Measurements from ENCODE around the gene TMEM87B. TPM values are rescaled to one million over a fixed set of nuclear protein-coding genes. Genes with fewer than 3 reads are reported as not detected.

Gene TMEM87B
- total RNA-seq, 2 donors from 2014 or later = 56.7 to 71.2 TPM

GRCh38 chr2:112085375-112085730 is 30.3 kb downstream of the TMEM87B start:
- intact Hi-C loops (cut with DNase I) = no loop called here
- Histone ChIP-seq H3K27me3 (no peaks in the 10 kb centered on the region), H3K36me3 (peaks cover 18% of the 10 kb centered on the region), H3K4me1 (no peaks in the 10 kb centered on the region), H3K27ac (no peak overlapping the region), H3K9ac (ENCODE audit: low read depth in 2 of 2, low read length in 2 of 2) (no peak overlapping the region), H3K9me3 (no peaks in the 10 kb centered on the region), H3K4me3 (no peak overlapping the region)
- no peak for DNase-seq
- TF ChIP-seq, protein P1, sequence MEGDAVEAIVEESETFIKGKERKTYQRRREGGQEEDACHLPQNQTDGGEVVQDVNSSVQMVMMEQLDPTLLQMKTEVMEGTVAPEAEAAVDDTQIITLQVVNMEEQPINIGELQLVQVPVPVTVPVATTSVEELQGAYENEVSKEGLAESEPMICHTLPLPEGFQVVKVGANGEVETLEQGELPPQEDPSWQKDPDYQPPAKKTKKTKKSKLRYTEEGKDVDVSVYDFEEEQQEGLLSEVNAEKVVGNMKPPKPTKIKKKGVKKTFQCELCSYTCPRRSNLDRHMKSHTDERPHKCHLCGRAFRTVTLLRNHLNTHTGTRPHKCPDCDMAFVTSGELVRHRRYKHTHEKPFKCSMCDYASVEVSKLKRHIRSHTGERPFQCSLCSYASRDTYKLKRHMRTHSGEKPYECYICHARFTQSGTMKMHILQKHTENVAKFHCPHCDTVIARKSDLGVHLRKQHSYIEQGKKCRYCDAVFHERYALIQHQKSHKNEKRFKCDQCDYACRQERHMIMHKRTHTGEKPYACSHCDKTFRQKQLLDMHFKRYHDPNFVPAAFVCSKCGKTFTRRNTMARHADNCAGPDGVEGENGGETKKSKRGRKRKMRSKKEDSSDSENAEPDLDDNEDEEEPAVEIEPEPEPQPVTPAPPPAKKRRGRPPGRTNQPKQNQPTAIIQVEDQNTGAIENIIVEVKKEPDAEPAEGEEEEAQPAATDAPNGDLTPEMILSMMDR (IDR thresholded peaks at IDR 0.05) = no peak

GRCh38 chr2:112085916-112086669 is 31.0 kb downstream of the TMEM87B start:
- Histone ChIP-seq H3K27me3 (no peaks in the 10 kb centered on the region), H3K9ac (ENCODE audit: low read depth in 2 of 2, low read length in 2 of 2) (no peak overlapping the region), H3K4me3 (no peak overlapping the region), H3K9me3 (no peaks in the 10 kb centered on the region), H3K4me1 (no peaks in the 10 kb centered on the region), H3K36me3 (peaks cover 18% of the 10 kb centered on the region), H3K27ac (no peak overlapping the region)
- TF ChIP-seq, protein P1 (IDR thresholded peaks at IDR 0.05) = no peak
- intact Hi-C loops (cut with DNase I) = no loop called here
- DNase-seq = no peak

GRCh38 chr2:112087346-112088020 is 32.4 kb downstream of the TMEM87B start:
- no peak overlapping the region for H3K9ac ChIP-seq (ENCODE audit: low read depth in 2 of 2, low read length in 2 of 2)

GRCh38 chr2:112089375-112089774 is 34.3 kb downstream of the TMEM87B start:
- H3K27ac ChIP-seq = no peak overlapping the region
- H3K9me3 ChIP-seq = no peaks in the 10 kb centered on the region
- H3K9ac ChIP-seq (ENCODE audit: low read depth in 2 of 2, low read length in 2 of 2) = no peak overlapping the region
- no peak overlapping the region for H3K4me3 ChIP-seq
- intact Hi-C loops (cut with DNase I) = no loop called here
- H3K27me3 ChIP-seq = no peaks in the 10 kb centered on the region
- H3K4me1 ChIP-seq = no peaks in the 10 kb centered on the region
- TF ChIP-seq, protein P1 (IDR thresholded peaks at IDR 0.05) = no peak
- no peak for DNase-seq
- H3K36me3 ChIP-seq = peaks cover 12% of the 10 kb centered on the region

More at GRCh38 chr2:112087346-112088020, 32.4 kb downstream of the TMEM87B start:
- intact Hi-C loops (cut with DNase I) = no loop called here
- no peak for DNase-seq
- no peaks in the 10 kb centered on the region for H3K27me3 ChIP-seq
- H3K4me3 ChIP-seq = no peak overlapping the region
- H3K4me1 ChIP-seq = no peaks in the 10 kb centered on the region
- H3K36me3 ChIP-seq = peaks cover 12% of the 10 kb centered on the region
- no peaks in the 10 kb centered on the region for H3K9me3 ChIP-seq
- H3K27ac ChIP-seq = no peak overlapping the region
- TF ChIP-seq, protein P1 (IDR thresholded peaks at IDR 0.05) = no peak

DNA sequence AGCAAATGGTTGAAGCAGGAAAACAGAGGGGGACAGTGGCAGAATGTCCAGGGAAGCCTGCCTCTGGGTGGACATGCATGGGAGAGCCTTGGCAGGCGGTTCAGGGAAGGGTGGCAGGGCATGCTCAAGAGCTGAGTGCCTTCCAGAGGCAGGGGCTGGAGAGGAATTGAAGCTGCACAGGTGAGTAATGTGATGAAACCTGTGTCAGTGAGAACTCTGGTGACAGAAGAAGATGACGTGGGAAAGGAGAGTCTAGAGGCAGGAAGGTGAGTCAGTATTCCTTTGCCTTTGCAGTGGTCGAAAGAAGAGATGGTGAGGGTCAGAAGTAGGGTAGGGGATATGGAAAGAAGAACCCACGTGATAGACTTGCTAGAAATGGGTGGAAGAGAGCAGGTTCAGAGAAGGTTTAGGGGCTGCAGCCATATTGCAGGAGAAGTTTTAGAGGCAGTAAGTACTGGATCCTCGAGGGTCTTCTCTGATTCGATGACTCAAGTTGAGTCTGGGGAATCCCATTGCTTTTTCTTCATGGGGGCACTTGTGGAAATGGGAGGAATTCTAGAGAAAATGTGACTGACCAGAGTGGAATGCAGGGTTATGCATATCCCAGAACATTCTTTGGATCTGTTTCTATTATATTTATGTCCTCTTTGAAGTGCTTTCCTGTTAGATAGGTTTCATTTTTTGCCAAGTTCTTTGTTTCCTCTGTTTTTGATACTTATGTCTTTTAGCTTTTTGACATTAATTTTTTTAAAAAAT is 37.4 kb downstream of the TMEM87B start:
- no peak overlapping the region for H3K9ac ChIP-seq (ENCODE audit: low read depth in 2 of 2, low read length in 2 of 2)
- H3K36me3 ChIP-seq = peaks cover 12% of the 10 kb centered on the region
- no peak overlapping the region for H3K4me3 ChIP-seq
- no peaks in the 10 kb centered on the region for H3K27me3 ChIP-seq
- DNase-seq = no peak
- no peaks in the 10 kb centered on the region for H3K4me1 ChIP-seq
- H3K9me3 ChIP-seq = no peaks in the 10 kb centered on the region
- TF ChIP-seq, protein P1 (IDR thresholded peaks at IDR 0.05) = no peak
- intact Hi-C loops (cut with DNase I) = no loop called here
- no peak overlapping the region for H3K27ac ChIP-seq

Data from colonic mucosa (tissue), 4 donors.